Stimulated activated CD4-positive, alpha-beta T cell treated with anti-CD3 and anti-CD28 coated beads, Interleukin-1b, Interleukin-23, amount 100 ng/mL, for 4 hours (primary cell): ENCODE measurements around the gene STRIP1.
A peak's percentile ranks its signal among the peaks of the same experiment; 100 is the strongest.
"Not testable (repeated sequence)": the region's sequence is repeated elsewhere in the genome, so short reads cannot be mapped to it uniquely, and the experiment has no call there.

Experiments used
- DNase-seq, 2 donors: peaks; one replicate each; pipeline ENCODE4 v3.0.0-alpha.2; 2020; ENCODE audit warnings: low read depth in 2 of 2

Gene STRIP1

DNA sequence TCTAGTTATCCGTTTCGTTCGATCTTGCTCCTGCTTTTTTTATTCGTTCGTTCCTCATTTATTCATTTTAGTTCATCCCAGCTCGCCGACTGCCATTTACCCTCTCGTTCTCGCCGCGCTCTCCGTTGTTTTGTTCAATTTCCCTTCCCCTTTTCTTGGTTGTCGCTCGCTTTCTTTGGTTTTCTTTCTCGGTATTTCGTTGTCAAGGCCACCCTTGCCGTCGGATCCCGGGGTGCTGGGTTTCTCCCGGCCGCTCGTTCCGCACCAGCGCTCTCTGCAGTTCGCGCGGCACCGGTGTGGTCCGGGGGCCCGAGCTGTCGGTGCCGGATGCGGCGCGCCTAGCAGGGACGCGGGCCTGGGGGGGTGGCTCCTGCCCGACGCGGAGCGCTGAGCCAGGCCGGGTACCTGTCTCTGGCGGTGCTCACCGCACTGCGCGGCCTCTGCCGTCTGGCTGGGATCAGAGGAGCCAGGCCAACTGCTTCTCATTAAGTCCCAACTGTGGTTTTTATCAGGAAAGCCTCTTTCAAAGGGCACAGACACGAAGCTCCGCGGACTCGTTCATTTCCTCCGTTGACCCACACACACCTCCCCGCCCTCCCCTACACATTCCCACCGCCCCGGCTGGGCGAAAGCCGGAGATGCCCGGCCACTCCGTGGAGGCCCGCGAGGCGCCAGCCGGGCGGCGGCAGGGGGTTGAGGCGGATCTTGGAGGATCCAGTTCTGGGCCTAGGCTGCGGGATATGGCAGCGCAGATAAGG lies 34.4 kb downstream of the STRIP1 start:
- no peak for DNase-seq

DNA sequence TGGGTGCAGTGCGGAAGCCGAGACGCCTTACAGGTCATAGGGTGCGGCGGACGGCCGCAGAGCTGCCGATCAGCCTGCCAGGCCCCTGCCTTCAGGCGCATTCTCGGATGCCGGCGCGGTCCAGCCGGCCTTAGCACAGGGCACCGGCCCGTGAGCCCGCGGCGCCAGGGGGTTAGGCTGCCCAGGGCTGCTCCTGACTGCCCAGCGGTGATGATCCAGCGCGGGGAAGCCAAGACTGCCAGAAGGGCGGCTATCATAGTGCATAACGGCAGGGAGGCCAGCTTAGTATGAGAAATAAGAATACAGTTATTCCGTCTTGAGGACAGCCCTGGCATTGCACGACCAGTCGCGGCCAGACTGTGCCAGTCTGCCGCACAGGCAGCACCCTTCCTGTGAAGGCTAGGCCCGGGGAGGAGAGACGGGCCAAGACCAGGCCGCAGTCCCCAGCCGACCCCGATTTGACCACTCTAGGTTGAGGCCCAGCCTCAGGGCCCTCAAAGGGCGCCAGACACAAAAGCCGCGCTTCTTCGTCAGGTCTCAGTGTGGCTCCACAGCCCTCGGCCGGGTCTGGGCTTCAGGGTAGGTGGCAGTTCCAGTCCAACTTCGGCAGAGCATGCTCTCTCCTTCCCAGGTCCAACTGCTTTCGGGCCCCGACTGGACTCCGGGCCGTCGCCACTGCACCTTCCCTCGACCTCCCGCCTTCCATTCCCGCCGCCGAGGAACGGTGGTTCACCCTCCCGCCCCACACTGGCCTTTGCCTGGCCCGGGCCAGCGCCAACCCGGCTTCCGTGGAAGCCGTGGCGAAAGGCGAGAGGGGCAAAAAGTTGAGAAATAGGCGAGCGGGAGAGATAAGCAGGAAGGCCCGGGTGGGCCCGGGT lies 35.2 kb downstream of the STRIP1 start:
- no peak for DNase-seq

DNA sequence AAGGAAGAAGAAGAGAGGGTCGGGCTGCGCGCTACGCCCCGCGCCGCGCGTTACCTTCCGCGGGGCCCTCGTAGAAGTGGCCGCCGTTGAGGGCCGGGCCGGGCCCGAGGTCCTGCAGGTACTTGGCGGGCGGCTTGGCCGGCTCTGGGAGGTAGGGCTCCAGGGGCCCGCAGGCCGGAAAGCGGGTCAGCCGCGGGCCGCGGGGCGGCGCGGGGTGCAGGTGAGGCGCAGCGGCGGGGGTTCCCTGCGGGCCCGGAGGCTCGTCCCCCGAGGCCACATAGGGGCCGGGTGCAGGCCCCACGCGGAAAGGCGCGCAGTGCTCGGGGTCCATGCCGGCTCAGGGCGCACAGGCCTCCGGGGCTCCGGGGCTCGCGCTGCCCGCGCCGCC lies 35.9 kb downstream of the STRIP1 start:
- no peak for DNase-seq

DNA sequence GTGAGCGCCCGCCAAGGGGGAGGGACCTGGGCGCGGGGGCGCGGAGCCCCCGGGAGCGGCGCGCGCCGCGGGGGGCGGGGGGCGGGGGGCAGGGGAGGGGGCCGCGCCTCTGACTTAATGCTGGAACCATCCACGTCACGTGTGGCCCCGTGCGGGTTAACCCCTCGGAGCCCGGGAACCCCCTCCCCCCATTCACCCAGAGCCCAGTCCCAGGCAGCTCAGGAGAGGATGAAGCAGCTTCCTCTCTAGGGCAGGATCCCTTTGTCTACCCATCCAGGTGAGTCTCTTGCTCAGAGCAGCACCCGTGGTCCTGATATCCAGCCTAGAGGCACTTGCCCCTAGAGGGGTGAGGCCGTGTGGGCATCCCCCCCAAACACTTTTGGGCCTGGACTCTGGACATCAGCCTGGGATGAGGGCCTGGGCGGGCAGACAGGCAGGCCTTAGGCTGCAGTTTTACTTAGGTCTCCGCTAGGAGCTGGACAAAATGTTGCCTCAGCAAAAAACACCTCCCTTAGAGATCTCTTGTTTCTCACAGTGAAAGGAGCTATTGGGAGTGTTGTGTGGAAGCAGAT lies 36.3 kb downstream of the STRIP1 start, which contains the start of gene ALX3:
TSS of gene ALX3 (minus strand) at position 2 of the 572 bp plus-strand sequence. CDS start 60 bp downstream, outside the sequence.
- no peak for DNase-seq

DNA sequence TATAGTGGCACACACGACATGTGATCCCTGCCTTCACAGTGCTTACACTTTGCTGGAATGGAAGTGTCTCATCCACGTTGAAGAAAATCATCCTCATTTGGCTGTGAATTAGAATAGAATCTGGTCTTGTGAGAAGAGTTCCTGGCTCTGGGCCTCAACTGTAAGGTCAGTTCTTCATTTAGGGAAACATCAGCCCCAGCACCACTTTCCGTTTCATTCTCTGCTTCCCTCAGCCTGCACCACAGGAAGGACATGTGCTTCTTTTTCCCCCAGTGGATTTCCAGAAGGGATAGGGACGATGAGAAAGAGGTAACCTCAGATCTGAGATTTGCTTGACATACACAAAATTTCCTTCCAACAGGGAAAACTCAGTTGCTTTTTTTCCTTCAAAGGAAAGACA lies 39.7 kb downstream of the STRIP1 start:
- no peak for DNase-seq

DNA sequence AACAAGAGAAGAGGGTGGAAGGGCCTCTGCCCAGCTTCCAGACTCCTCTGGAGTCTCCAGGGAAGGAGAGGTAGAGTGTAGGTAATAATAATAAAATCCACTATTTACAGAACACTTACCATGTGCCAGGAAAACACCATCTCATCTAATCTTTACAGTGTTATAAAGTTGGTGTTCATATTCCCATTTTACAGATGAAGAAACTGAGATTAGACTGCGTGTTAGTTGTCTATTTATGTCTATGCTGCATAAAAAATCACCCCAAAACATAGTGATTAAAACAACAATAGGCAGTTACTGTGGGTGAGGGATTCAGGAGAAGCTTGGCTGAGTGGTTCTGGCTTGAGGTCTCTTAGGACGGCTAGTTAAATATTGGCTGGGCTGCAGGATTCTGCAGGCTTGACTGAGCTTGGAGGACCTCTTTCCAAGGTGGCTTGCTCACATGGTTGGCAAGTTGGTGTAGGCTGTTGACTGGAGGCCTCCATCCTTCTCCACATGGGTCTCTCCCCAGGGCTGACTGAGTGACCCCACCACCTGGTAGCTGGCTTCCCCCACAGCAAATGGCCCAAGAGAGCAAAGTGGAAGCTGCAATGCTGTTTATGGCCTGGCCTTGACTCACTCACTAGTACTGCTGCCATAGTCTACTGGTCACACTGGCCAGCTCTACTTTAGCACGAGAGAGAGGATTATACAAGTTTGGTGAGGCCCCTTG lies 42.5 kb downstream of the STRIP1 start:
- no peak for DNase-seq

DNA sequence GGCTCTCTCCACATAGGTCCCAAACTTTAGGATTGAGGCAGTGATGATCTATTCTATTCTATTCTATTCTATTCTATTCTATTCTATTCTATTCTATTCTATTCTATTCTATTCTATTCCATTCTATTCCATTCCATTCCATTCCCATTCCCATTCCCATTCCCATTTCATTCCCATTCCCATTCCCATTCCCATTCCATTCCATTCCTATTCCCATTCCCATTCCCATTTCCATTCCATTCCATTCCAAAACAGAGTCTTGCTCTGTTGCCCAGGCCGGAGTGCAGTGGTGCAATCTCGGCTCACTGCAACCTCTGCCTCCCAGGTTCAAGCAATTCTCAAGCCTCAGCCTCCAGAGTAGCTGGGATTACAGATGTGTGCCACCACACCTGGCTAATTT lies 45.6 kb downstream of the STRIP1 start:
- not testable (repeated sequence) for DNase-seq

DNA sequence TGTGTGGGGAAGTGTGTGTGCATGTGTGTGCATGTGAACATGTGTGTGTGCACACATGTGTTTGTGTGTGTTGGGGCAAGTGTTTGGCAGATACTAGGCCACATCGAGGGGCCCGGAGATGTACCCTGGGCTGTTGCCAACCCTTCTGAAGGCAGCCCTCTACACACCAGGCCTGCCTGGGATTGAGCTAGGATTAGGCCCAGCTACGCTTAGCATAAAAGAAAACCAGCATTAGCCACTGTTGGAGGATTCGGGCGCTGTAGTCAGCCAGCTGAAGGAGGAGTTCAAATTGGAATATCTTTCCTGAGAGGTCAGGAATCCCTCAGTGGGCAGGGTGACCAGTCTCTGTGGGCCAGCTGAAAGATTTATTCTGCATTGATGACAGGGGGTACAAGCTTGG lies 46.6 kb downstream of the STRIP1 start:
- DNase-seq = no peak

DNA sequence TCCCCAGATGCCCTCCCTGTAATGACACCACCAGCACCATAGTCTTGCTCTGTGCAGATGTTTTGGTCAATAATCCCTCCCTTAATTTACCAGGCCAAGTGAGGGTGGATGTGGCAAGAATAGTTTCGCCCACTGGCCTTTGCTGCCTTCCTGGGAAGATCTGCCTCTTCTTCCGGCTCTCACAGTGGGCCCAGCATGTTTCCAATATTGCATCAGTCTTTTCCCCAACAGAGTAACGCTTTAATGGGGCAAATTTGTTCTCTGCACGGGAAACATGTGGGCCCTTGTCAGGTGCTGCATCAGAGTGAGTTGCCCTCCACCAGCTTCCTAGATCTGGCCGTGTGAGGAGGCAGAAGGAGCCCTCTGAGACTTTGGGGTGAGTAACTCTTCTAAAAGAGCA lies 48.1 kb downstream of the STRIP1 start:
- DNase-seq = no peak

DNA sequence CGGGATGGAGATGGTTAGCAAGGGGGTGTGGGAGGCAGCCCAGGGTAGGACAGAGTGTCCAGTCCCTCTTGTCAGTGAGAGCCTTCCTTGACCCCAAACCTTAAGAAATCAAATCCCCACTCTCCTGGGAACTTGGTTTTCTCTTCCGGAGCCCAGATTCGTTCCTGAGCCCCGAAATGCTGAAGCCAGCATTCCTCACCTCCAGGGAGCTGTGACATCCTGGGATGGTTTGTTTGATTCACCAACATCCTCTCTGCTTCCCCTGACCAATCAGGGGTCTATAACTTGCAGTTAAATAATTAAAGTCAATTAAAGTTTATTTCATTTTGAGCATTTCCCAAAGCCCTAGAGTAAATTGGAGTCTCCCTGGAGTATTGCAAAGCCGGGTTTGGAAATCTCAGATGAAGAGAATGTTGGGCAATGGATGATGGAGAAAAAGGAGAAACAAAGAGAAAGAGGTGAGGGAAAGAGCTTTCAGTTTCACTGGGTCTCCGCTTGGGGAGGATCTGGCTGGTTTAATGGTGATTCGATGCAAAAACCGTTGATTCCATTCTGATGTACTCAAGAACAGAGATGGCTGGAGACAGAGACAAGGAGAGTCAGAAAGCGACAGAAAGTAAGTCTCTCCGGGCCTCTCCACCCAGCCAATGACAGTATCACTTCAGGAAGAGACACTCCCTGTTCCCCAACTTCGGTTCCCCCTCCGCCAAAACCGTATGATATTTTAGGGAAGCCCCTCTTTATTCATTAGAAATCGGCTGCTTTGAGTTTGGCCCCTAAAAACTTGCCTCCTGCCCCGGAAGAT lies 48.8 kb downstream of the STRIP1 start:
- no peak for DNase-seq

DNA sequence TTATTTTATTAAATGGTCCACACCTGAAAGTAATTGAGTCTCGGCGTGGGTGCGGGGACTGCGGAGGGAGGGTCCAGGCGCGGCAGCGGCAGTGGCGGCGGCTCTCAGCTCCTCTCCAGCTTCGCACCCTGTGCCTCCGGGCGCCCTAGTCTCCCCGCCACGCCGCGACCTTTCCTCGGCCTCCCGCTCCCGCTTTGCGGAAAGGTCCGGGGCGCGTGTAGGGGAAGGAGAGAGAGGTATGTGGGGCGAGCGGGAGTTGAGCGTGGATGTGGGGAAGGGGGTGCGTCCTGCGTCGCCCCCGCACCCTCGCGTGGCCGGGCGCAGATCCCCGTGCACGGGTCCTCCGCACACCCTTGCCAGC lies 49.4 kb downstream of the STRIP1 start:
- no peak for DNase-seq

DNA sequence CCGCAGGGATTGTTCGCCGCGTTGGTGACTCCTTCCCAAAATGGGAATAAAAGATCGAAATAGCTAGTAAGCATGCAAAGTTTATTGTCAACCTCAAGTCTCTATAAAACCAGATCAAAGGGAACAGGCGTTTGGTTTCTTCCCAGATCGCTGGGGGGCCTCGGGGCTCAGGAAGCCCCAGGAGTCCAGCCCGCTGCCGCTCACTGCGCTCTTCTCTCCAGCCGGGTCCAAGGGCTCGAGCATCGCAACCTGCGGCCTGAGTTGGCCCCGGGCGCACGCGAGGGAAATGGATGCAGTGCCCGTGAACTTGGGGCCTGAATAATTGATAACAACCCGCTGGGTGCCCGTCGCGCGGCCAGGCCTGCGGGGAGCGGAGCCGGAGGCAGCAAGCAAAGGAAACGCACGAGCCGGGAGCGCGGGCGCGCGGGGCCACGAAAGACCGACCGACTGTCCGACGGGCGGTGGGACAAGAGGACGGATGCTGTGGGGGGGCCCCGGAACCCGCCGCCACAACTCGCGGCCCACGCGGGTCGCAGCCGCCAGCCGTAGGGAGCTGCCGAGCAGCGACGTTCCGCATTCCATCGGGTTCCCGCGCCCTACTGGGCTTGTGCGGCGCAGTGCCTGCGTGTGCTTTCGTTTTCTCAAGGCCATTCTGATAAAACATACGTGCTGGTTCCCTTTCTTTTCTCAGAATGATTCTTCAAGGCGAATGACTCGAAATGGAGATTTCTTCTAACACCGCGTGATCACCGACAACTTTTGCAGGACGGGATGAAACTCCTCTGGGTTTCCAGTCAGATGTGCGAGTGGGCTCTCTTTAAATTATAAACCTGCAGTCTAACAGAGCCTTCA lies 50.0 kb downstream of the STRIP1 start:
- no peak for DNase-seq

DNA sequence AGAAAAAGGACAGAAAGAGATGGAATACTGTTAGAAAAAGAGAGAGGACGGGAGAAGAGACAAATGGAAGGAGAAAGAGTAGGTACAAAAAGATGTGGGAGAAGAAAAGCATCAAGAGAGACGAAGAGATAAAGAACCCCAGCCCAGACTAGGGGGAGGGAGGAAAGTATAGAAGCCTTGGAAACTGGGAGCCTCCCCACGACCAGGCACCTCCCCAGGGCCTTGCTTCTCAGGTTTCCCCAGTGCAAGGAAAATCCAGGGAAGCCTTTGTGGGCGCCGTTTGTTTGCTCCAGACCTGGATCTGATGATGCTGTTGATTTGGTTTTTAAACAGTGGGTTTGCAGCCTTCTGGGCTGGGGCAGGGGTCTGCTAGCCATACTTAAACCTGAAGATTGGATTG lies 51.2 kb downstream of the STRIP1 start:
- DNase-seq = no peak

DNA sequence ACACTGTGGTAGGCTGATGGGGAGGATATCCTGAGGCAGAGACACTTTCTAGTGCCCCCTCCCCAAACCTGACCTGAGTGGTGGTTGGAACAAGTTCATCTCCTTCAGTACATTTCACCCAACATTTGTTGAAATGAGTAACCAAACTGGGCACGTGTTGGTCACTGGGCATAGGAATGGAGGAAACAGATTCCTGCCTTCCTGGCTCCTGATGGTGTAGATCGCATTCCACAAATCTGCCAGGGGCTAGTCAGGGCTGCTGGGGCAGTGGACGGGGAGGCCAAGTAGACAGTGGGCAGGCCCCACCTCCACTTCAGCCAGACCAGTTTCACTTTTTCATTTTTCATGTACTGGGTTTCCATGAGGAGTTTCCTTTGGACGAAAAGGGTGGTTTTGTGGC lies 52.5 kb downstream of the STRIP1 start:
- DNase-seq = no peak

DNA sequence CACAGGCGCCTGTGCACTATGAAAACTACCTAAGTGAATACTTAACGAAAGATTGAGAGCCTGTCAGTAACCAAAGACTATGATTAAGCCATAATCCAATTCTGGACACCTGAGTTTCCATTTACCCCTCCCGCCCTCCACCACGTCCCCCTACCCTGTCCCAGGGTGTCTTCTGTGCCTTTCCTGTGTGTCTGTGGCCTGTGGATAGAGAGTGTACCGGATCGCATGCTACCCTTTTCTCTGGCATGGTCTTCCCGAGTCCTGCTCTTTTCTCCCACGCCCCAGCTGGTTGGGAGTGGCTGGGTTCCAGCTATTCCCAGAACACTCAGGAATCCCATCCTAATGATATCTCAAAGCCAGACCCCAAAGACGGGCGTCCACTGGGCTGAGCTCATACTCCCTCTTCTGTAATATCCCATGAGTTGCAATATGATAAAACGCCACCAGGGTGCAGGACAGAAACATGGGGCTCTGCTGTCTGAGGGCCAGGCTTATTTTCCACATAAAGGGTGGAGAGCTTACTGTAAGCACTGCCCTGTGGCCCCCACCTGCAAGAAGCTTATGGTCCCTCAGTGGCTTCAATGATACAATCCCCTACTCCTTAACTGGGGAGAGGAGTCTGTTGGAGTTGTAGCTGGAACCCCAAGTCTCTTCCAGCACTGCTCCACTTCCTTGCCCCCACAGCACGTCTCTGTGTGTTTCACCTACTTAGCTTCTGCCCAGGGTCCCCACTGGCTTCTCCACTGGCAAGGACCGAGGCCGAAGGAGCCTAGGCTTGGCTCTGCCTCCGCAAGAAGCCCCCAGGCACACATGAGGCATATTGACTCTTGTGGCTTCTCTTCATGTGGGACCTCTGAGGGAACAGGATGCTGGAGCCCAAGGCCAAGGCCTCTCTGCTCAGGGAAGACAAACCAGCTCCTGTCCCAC lies 53.7 kb downstream of the STRIP1 start:
- peak in 1 of 2 donors; percentile 31 for DNase-seq

DNA sequence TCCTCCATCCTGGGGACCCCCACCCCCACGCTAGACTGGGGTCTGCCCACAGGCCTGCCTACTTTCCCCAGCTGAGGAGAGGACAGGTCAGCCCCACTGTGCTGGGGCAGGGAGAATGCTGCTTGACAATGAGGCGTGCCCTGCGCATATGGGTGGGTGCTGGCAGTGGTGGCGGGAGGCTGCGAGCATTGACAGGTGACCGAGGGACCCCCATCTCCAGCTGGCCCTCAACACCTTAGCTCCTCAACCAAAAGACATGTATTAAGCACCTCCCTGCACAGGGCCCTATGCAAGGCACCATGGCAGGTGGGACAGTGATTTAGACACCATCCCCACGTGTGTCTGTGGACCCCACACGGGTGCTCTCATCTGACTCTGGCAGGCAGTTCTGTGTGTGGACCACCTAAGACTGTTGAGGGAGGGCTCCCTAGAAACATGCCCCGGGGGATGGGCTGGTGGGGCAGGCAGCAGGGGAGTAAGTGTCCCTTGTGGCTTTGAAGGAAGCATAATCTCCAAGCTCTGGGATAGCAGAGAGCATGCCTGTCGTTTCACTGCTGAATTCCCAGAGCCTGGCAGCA lies 54.4 kb downstream of the STRIP1 start:
- no peak for DNase-seq

DNA sequence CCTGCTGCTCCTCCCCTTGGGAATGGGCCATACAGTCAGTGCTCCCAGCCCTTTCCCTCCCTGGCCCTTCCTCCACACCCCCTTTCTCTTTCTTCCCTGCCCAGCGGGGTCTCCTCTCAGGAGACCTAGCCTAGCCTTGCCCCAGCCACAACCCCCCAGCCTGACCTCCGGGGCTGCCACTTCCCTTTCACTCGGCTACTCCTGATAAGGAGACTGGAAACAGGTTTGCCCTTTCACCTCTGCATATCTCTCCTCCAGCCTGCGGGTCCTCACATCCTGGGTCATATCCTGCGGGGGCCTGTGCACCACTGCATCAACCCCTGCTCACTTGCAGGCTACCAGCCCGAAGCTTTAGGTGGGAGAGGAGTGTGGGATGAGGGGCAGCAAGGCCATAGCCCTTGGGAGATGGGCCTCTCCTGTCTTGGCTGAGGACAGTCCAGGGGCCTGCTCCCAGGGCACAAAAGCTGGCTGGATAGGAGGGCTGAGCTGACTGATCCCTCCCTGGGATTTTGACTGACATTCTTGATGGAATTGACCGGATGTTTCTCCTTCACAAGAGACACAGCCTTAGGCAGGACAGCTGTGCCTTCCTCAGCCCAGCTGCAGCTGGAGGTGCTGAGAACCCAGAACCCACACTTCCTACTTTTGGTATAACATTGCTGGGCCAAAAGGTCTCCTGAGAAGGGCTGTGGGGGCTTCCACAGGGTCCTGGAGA lies 55.3 kb downstream of the STRIP1 start:
- no peak for DNase-seq

DNA sequence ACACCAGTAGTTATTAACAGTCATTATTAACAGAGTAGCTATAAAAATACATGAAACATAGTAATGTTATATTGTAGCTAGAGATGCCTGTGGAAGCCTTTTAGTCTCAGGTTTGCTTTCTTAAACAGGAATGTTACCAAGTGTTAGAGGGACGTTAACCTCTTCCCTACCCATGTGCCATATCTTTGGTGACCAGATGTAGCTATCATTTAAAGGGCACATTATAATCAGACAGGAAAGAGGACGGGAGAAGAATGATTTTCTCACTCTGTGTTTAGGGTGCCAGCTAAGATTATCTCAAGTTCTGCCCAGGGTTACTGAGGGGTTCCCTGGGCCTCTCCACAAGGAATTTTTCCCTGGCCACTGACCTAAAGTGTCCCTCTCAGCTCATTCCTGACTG lies 57.0 kb downstream of the STRIP1 start:
- DNase-seq = no peak
